IPS-NIHi11 (cell line): ENCODE data around the gene ASB4.
"Not testable (repeated sequence)": the region's sequence is repeated elsewhere in the genome, so short reads cannot be mapped to it uniquely, and the experiment has no call there.

Experiments used
- DNase-seq: peaks from one replicate; pipeline ENCODE4 v3.0.0; 2012; ENCODE audit warnings: mixed read lengths, low spot score

ASB4 gene

DNA sequence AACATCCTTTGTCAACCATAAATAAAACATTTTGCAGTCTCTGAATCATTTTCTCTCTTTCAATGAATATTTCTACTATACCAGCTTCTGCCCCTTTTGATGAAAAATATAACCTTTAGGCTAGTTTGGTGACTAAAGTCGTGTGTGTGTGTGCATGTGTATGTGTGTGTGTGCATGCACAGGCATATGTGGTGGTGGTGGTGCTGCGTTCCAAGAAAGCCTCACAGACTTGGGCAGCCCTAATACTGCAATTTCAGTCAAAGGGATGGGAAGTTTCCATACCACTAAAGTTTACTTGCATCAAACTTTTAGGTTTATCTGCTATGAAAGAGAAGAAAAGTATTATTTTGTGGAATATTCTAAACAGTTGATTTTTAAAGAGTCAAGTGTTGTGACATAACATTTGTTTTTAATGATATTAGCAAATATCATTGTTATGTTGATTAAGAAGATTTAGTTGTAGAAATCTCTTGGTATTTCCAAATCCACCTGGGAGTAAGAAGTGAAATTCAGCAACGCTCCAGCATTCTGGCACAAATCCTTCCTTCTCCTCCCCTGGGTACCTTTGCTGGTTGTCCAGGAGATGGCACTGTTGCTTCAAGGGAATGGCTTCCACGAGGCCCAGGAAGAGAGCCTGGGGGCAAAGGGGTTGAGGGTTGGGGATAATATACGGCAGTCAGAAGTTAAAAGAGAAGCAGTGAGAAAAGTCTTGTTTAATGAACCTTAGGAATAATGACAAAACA is 41.5 kb downstream of the ASB4 start:
- peak; percentile 82 for DNase-seq

- no peak for DNase-seq
These were observed 42.1 kb downstream of the ASB4 start for GRCh38 chr7:95527776-95528250.

- no peak for DNase-seq
These were observed 44.0 kb downstream of the ASB4 start for GRCh38 chr7:95529701-95530100.

DNA sequence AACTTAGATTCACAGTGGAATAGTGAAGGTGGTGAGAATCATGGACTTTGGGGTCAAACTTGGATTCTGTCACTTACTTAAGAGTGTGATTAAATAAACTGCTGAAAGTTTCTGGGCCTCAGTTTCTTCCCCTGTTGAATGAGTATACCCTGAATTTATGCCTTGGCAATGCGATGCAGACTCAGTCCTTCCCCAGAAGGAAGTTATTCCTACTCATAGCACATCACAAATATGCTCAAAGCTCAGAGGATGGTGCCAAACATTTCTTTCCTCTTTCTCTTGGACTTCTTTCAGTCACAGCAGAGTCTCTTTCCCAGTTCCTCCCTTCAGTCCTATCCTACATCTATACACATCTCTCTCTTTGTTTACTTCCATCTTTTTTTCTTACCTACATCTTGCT is 45.1 kb downstream of the ASB4 start:
- DNase-seq = no peak

DNA sequence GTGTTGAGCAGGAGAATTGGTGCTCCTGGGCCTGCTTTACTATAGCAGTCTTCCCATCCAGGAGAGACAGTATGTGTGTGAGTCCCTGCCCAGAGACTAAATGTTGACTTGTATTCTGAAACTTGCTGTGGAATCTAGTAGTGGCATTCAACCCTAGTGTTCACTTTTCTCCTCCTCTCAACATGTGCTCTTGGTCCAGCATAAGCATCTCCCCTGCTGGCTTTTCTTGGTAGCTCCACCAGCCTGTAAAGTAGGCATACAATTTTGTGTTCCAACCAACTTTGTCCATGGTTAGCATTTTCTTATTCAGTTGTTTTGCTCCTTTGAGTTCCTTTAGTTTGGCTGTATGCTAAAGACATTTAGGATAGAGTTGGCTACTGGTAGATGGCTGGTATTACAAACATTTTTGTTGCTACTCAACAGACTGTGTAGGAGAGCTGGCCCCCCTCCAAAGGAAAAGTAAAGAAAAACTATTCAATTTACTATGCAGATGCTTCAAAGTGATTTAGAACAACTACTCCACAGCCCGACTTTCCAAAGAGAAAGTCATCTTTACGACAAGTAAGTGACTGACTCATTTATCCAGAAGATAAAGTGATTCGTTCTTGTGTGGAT is 46.0 kb downstream of the ASB4 start:
- no peak for DNase-seq

- DNase-seq = no peak
These were observed 49.1 kb downstream of the ASB4 start for GRCh38 chr7:95534796-95535195.

DNA sequence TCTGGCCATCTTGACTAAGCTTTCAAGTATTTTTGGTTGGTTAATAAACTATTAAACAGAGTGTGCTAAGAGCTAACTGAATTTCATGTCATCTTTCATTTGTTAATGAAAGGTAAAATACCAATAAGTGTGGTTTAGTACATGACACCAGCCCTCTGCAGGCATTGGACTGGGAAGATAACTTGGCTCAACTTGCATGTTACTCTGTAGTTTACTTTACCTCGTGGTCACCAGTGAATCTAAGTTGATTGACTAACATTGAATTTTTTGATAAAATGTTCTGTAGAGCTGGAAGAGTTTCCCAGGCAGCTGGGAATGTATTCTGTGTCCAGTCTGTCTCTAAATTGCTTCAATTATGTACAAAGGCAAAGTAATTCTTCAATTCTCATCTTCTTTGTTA is 49.9 kb downstream of the ASB4 start:
- DNase-seq = no peak

- DNase-seq = no peak
These were observed 51.0 kb downstream of the ASB4 start for GRCh38 chr7:95536656-95537311.

DNA sequence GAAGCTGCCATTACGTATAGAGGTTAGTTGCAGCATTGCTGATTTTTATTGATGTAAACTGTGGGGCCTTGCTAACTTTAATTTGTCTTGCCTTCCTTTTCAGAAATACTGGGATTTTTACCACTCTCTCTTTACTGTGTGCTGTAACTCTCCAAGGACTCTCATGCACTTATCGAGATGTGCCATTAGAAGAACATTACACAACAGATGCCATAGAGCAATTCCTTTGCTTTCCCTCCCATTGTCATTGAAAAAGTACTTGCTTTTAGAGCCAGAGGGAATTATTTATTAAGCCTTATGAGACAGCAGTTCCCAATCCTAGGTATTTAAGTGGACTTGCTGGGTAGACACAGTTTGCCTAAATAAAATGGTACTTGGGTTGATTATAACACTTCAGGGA is 51.7 kb downstream of the ASB4 start:
- DNase-seq = no peak

GRCh38 chr7:95539426-95539825 is 53.7 kb downstream of the ASB4 start:
- no peak for DNase-seq

GRCh38 chr7:95540366-95540765 is 54.6 kb downstream of the ASB4 start:
- DNase-seq = no peak

DNA sequence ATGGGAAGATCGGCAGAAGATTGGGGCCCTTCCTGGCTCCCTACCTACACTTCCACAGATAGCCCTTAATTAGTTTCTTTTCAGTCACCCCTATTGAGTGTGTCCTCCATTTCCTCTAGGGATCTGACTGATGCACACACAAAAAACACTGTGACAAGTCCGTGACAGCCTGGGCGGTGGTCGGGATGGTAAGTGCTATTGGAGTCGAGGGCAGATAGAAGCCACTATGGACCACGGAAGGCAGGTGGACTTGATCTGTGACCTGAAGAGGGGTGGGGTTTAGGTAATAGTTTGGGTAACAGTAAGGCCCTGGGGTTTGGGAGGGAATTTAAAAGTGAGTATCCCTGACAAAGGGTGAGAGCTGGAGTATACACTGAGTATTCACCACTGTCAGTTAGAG is 57.6 kb downstream of the ASB4 start:
- DNase-seq = no peak

DNA sequence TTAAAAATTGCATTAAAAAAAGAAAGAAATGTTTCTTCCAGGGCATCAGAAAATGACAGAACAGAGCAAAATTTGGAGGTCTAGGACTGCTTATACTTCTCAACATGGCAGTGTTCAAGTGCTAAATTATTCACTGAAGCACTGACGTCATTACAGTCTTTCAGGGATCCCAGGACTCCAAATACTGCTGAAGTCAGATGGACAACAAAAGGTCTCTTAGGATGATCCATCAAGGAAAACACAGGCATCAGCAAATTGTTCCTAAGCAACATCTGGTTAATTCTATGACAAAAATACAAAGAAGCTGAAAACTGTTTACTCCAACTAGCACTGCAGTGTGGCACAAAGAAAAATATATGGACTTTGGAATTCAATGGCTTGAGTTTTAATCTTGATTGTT is 58.4 kb downstream of the ASB4 start:
- DNase-seq = no peak

DNA sequence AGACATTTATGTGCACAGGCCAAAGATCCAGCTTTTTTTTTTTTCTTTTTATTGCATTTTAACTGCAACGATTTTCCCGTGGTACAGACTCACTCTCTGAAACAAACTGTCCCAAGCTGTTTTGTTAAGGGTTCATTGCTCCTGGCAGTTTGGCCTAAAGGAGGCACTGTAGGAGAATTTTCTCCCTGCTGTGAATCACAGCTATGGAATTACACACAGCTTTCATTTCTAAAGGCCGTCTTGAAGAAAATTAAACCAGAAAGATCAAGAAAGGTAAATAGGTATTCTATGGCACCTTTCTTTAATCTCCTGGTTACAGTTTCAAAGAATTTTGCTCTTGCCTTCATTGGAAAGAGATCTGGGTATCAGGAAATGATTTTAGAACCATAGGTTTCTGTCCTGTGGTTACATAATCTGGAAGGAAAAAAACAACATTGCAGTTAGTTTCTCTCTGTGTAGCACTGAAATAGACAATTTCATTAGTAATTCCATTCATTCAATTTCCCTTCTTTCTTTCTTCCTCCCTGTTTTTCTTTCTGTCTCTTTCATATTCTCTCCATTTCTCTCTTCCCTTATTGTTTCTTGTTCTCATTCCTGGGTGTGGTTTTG is 59.4 kb downstream of the ASB4 start:
- peak; percentile 64 for DNase-seq

GRCh38 chr7:95545673-95546072 is 59.9 kb downstream of the ASB4 start:
- DNase-seq = no peak

DNA sequence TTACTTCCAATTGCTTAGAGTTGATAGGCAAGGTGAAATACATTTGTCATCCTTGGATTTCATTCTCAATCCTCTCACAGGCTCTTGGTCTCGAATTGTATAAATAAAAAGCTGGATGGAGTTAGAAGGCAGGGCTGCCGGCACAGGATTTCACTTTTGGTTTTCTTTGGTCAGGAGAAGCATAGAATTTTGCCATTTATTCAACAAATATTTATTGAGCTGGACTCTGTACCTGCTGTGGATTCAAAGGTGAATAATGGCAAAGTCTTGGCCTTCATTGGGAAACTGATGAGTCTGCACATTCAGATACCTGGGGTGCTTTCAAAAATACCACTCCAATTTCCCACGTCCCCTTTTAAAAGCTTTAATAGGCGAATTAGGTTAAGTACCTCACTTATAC is 60.9 kb downstream of the ASB4 start:
- DNase-seq = no peak

DNA sequence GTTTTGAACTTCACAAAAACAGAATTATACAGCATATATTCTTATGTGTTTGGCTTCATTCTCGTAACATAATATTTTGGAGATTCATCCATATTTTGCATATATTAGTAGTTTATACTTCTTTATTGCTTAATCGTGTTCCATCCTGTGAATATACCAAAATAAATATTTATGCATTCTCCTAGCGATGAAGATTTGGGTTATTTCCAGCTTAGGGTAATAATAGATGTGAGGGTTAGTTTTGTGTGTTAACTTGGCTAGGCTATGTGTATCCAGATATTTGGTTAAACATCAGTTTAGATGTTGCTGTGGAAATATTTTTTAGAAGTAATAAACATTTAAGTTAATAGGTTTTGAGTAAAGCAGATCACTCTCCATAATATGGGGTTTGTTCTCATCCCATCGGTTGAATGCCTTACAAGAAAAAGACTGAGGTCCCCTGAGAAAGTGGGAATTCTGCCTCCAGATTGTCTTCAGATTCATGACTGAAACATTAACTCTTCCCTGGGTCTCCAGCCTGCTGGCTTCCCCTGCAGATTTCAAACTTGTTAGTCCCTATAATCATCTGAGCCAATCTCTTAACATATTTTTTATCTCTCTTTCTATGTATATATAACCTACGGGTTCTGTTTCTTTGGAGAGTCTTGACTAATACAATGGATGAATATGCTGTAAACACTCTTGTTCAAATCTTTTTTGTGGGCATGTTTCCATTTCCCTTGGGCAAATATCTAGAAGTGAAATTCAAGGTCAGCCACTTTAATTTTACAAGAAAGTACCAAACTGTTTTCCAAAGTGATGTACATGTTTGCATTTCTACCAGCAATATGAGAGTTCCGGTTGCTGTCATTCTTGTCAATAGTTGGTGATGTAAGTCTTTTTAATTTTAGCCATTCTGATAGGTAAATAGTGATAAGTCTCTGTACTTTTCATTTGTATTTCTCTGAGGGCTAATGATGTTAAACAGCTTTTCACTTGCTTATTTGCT is 61.9 kb downstream of the ASB4 start:
- no peak for DNase-seq

GRCh38 chr7:95549818-95550529 is 64.2 kb downstream of the ASB4 start:
- DNase-seq = peak; percentile 23

- no peak for DNase-seq
These were observed 64.8 kb downstream of the ASB4 start for GRCh38 chr7:95550546-95550945.

GRCh38 chr7:95552010-95552926 is 66.5 kb downstream of the ASB4 start:
- DNase-seq = not testable (repeated sequence)
